ENCODE measurements around the gene STAU1.
"Not testable (repeated sequence)": the region's sequence is repeated elsewhere in the genome, so short reads cannot be mapped to it uniquely, and the experiment has no call there.

The STAU1 gene

GRCh38 chr20:49163696-49164095 is 24.4 kb downstream of the STAU1 start:
- no peak for DNase-seq (ENCODE audit: low spot score)

GRCh38 chr20:49161428-49162152 is 26.5 kb downstream of the STAU1 start:
- no peak for DNase-seq (ENCODE audit: low spot score)

GRCh38 chr20:49160057-49160929 is 27.8 kb downstream of the STAU1 start:
- DNase-seq (ENCODE audit: low spot score): no peak

- no peak for DNase-seq (ENCODE audit: low spot score)
Measured at GRCh38 chr20:49157146-49157545, 31.0 kb downstream of the STAU1 start.

GRCh38 chr20:49156481-49156880 is 31.7 kb downstream of the STAU1 start:
- DNase-seq (ENCODE audit: low spot score): no peak

- no peak for DNase-seq (ENCODE audit: low spot score)
Measured at GRCh38 chr20:49151436-49151835, 36.7 kb downstream of the STAU1 start.

- DNase-seq (ENCODE audit: low spot score): no peak
Measured at GRCh38 chr20:49149281-49150045, 38.7 kb downstream of the STAU1 start.

GRCh38 chr20:49148601-49149000 is 39.5 kb downstream of the STAU1 start:
- no peak for DNase-seq (ENCODE audit: low spot score)

- DNase-seq (ENCODE audit: low spot score): no peak
Measured at GRCh38 chr20:49147296-49147695, 40.8 kb downstream of the STAU1 start.

- DNase-seq (ENCODE audit: low spot score): no peak
Measured at GRCh38 chr20:49146442-49147225, 41.5 kb downstream of the STAU1 start.

GRCh38 chr20:49140834-49141233 is 47.3 kb downstream of the STAU1 start:
- DNase-seq (ENCODE audit: low spot score): no peak

- no peak for DNase-seq (ENCODE audit: low spot score)
Measured at GRCh38 chr20:49140411-49140810, 47.7 kb downstream of the STAU1 start.

GRCh38 chr20:49138431-49138830 is 49.7 kb downstream of the STAU1 start:
- no peak for DNase-seq (ENCODE audit: low spot score)

- no peak for DNase-seq (ENCODE audit: low spot score)
Measured at GRCh38 chr20:49136817-49137571, 51.1 kb downstream of the STAU1 start.

GRCh38 chr20:49134797-49135196 is 53.3 kb downstream of the STAU1 start:
- not testable (repeated sequence) for DNase-seq (ENCODE audit: low spot score)

GRCh38 chr20:49133571-49133970 is 54.6 kb downstream of the STAU1 start:
- DNase-seq (ENCODE audit: low spot score): no peak

- DNase-seq (ENCODE audit: low spot score): peak; percentile 59
Measured at GRCh38 chr20:49132995-49133478, 55.1 kb downstream of the STAU1 start.

GRCh38 chr20:49123982-49124381 is 64.2 kb downstream of the STAU1 start:
- no peak for DNase-seq (ENCODE audit: low spot score)

- no peak for DNase-seq (ENCODE audit: low spot score)
Measured at GRCh38 chr20:49122920-49123319, 65.2 kb downstream of the STAU1 start.

GRCh38 chr20:49119988-49120387 is 68.1 kb downstream of the STAU1 start:
- DNase-seq (ENCODE audit: low spot score): no peak

GRCh38 chr20:49118307-49118706 is 69.8 kb downstream of the STAU1 start:
- no peak for DNase-seq (ENCODE audit: low spot score)

All from CD4-positive, alpha-beta T cell treated with Interleukin-2 at 100 ng/mL for 4 hours (primary cell).